BJ (cell line): ENCODE results near the gene VSIG8. TPM values are rescaled to one million over a fixed set of nuclear protein-coding genes. Genes with fewer than 3 reads are reported as not detected.

Source experiments
- CTCF ChIA-PET: fragments of 350-600 bp; formaldehyde crosslinking; extraction: SDS; loops from one replicate; lab custom pipeline; 2021; ENCODE audit warnings: antibody characterized with exemption, inconsistent platforms; lab: Yijun Ruan, JAX
- POLR2A ChIA-PET: fragments of 300-600 bp; sonication (Branson Sonifier 250); formaldehyde crosslinking; extraction: SDS; loops from one replicate; lab custom pipeline; 2021; ENCODE audit warnings: antibody characterized with exemption; lab: Charles Lee
- DNase-seq: peaks from one replicate; pipeline ENCODE4 v3.0.0-alpha.2; 2011; ENCODE audit warnings: low read depth
- H3K27me3 ChIP-seq: 2 replicates; pipeline ENCODE4 v1.6.0; 2011; ENCODE audit warnings: low read length; ENCODE audit not compliant: control insufficient read depth, insufficient read depth
- H3K36me3 ChIP-seq: 2 replicates; pipeline ENCODE4 v1.5.1; 2011; ENCODE audit warnings: low read length; ENCODE audit not compliant: control insufficient read depth, insufficient read depth
- H3K4me3 ChIP-seq: 2 replicates; pipeline ENCODE4 v1.5.1; 2011; ENCODE audit warnings: low read depth, mild to moderate bottlenecking, control low read depth, low read length
- polyA plus RNA-seq: library from polyadenylated mRNA; depleted of rRNA; stranded (reverse); fragments of >200 nt; gene quantifications from 2 replicates; pipeline ENCODE4 v1.2.3, GENCODE V29; 2011
- TF ChIP-seq, protein P1 (sequence below): IDR thresholded peaks from 2 replicates; pipeline ENCODE4 v1.5.1; 2011; ENCODE audit warnings: low read depth, mild to moderate bottlenecking, control low read depth, inconsistent platforms, low read length, moderate library complexity; ENCODE audit not compliant: insufficient read depth

VSIG8 gene
- polyA plus RNA-seq, 1 experiment: not detected

DNA sequence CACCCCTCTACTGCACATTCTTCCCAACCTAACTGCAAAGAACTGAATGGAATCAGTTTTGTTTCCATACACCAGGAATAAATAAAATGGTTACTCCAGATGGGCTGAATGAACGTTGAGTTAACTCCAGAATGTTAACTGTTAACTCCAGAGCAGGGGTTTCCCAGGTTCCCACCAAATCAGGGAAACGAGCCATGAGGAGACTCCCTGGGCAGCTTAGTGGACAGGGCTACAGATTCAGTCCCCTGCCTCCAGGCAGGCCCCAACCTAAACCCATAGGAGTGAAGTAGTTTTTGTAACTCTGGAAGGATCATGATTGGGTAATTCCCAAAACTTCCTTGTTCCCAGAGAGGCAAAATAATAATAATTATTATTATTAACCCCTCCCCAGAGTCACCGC is 14.1 kb downstream of the VSIG8 start:
- no peaks in the 10 kb centered on the region for H3K36me3 ChIP-seq
- ChIA-PET POLR2A (no interaction called here), CTCF (interaction anchor here (1.2 kb wide), 1 partner anchor 44 kb away, joined by 3 read pairs; no protein-coding TSS in a partner anchor)
- no peaks in the 10 kb centered on the region for H3K27me3 ChIP-seq
- no peak for DNase-seq
- H3K4me3 ChIP-seq: no peak overlapping the region
- TF ChIP-seq, protein P1, sequence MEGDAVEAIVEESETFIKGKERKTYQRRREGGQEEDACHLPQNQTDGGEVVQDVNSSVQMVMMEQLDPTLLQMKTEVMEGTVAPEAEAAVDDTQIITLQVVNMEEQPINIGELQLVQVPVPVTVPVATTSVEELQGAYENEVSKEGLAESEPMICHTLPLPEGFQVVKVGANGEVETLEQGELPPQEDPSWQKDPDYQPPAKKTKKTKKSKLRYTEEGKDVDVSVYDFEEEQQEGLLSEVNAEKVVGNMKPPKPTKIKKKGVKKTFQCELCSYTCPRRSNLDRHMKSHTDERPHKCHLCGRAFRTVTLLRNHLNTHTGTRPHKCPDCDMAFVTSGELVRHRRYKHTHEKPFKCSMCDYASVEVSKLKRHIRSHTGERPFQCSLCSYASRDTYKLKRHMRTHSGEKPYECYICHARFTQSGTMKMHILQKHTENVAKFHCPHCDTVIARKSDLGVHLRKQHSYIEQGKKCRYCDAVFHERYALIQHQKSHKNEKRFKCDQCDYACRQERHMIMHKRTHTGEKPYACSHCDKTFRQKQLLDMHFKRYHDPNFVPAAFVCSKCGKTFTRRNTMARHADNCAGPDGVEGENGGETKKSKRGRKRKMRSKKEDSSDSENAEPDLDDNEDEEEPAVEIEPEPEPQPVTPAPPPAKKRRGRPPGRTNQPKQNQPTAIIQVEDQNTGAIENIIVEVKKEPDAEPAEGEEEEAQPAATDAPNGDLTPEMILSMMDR: no peak

DNA sequence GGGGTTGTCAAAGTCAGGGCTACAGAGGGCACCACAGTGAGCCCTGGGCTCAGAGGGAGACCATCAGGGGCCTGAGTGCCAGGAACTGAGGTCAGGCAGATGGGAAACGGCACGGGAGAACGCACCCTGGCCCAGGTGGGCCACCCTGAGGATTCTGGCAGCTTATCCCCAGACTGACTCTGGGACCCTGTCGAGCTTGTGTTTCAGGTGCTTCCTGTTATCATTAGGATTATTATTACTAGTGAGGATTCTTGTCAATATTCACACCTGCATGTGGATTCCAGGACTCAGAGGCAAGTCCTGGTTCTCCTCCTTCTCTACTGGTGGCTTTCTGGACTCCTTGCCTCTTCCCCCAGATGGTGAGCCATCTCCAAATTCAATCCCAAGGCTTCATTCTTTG is 15.2 kb downstream of the VSIG8 start:
- no peaks in the 10 kb centered on the region for H3K36me3 ChIP-seq
- TF ChIP-seq, protein P1: no peak
- no peaks in the 10 kb centered on the region for H3K27me3 ChIP-seq
- CTCF ChIA-PET: no interaction called here
- no peak for DNase-seq
- no peak overlapping the region for H3K4me3 ChIP-seq
- POLR2A ChIA-PET: no interaction called here

DNA sequence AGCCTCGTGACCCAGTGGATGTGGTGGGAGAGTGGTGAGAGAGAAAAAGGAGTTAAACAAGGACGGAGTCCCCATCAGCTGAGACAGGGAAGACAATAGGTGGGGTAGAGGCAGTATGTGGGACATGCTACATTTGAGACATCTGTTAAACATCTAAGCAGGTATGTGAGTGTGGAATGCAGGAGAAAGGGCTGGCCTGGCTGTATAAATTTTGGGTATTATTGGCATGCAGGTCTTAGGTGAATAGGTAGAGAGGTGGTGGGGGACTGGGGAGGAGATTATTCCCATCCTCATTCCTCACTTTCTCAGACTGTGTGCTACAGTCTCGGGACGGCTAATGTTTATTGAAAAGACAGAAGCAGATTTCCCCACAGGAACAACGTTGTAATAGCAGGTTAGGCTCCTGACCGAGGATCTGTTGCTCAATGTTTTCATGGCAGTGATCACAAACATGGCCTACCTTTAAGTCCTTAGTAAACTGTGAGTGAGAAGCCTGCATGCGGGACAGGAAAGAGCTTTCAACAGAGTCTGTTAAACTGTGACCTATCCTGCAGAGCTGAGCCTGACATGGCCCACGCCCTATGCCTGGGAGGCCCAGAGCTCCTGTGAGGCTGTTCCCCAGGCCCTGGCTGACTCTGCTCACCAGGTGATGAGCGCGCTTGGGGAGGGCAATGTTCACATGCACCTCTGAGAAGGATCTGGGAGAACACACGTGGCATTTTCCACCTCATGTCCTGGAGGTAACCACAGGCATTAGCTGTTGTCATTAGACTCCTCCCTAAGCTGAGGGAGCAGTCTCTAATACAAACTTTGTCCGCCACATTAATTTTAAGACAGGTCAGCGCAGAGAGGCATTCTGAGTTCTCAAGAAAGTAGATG is 16.5 kb downstream of the VSIG8 start:
- H3K36me3 ChIP-seq: no peaks in the 10 kb centered on the region
- H3K4me3 ChIP-seq: no peak overlapping the region
- ChIA-PET CTCF (interaction anchor here (0.6 kb wide), 1 partner anchor 10 kb away, joined by 3 read pairs; no protein-coding TSS in a partner anchor), POLR2A (no interaction called here)
- no peaks in the 10 kb centered on the region for H3K27me3 ChIP-seq
- TF ChIP-seq, protein P1: no peak
- no peak for DNase-seq

DNA sequence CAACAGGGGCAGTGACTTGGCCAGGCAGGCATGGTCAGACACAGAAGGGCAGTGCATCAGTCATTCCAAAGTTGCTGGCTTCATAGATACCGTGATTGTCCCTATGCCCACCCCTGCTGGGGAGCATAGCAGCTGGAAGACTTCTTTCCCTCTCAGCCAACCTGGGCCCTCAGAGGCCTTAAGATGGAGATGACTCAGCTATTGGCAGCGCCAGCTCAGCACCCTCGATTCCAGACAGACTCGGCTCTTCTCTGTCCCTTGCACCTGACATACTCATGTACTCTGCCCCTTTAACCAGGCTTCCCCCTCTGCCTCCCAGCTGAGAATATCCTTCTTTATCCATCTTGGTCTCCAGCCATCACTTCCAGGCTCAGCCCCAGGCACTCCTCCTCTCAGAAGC is 19.0 kb downstream of the VSIG8 start:
- no peaks in the 10 kb centered on the region for H3K36me3 ChIP-seq
- ChIA-PET CTCF (interaction anchor here (0.6 to 3.1 kb wide), 3 partner anchors 9 to 44 kb away, joined by 3 to 13 read pairs (median 3); no protein-coding TSS in a partner anchor), POLR2A (no interaction called here)
- no peak for DNase-seq
- no peak overlapping the region for H3K4me3 ChIP-seq
- TF ChIP-seq, protein P1: no peak
- H3K27me3 ChIP-seq: no peaks in the 10 kb centered on the region

DNA sequence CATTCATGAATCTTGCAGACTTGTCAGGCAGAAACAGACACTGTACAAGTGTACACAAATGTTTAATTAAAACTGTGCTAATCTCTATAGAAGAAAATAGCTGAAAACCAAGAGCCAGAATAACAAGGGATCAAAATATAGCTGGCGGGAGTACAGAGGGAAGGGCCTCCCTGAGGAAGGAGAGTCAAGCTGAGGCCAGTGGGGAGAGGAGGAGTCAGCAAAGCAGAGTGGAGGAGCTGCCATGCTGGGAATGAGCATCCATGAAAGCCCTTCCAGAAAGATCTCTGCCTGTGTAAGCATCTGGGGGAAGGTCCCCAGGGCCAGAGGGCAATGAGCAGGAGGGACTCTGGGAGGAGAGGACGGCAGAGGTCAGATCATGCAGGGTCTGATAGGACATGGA is 20.7 kb downstream of the VSIG8 start:
- ChIA-PET POLR2A (no interaction called here), CTCF (interaction anchor here (0.7 to 3.1 kb wide), 5 partner anchors 9 to 128 kb away, joined by 3 to 13 read pairs (median 4); no protein-coding TSS in a partner anchor)
- DNase-seq: no peak
- Histone ChIP-seq H3K27me3 (no peaks in the 10 kb centered on the region), H3K36me3 (no peaks in the 10 kb centered on the region), H3K4me3 (no peak overlapping the region)
- TF ChIP-seq, protein P1: no peak
